Hepatocyte (in vitro differentiated cells): ENCODE results near the gene FBXO42. TPM values are rescaled to one million over a fixed set of nuclear protein-coding genes. Genes with fewer than 3 reads are reported as not detected.

ENCODE experiments used
- DNase-seq: peaks from one replicate; pipeline ENCODE4 v3.0.0-alpha.2; 2016; ENCODE audit warnings: low spot score
- H2AFZ ChIP-seq: fragments of 200-600 bp; sonication (generic); 2 replicates; pipeline ENCODE4 v1.6.0; 2016; ENCODE audit warnings: antibody characterized with exemption, mild to moderate bottlenecking
- H3K27ac ChIP-seq: fragments of 200-600 bp; sonication (generic); 2 replicates; pipeline ENCODE4 v1.5.1; 2016; ENCODE audit warnings: mild to moderate bottlenecking
- H3K27me3 ChIP-seq: fragments of 200-600 bp; sonication (generic); 2 replicates; pipeline ENCODE4 v1.6.1; 2016
- H3K36me3 ChIP-seq: fragments of 200-600 bp; sonication (generic); replicated peaks from 2 replicates; pipeline ENCODE4 v1.5.1; 2016; ENCODE audit warnings: low read depth; ENCODE audit not compliant: insufficient read depth
- H3K4me1 ChIP-seq: fragments of 200-600 bp; sonication (generic); 2 replicates; pipeline ENCODE4 v1.5.1; 2016; ENCODE audit warnings: mild to moderate bottlenecking, moderate library complexity; ENCODE audit not compliant: insufficient read depth
- H3K4me2 ChIP-seq: fragments of 200-600 bp; sonication (generic); 2 replicates; pipeline ENCODE4 v1.6.0; 2016
- H3K4me3 ChIP-seq: fragments of 200-600 bp; sonication (generic); 2 replicates; pipeline ENCODE4 v1.5.1; 2016; ENCODE audit warnings: mild to moderate bottlenecking
- H3K79me2 ChIP-seq: fragments of 200-600 bp; sonication (generic); 2 replicates; pipeline ENCODE4 v1.6.0; 2017; ENCODE audit warnings: mild to moderate bottlenecking
- H3K9me2 ChIP-seq: fragments of 200-600 bp; sonication (generic); replicated peaks from 2 replicates; pipeline ENCODE4 v1.6.0; 2017; ENCODE audit warnings: mild to moderate bottlenecking; ENCODE audit not compliant: insufficient read depth
- H3K9me3 ChIP-seq: fragments of 200-600 bp; sonication (generic); 2 replicates; pipeline ENCODE4 v1.5.1; 2016; ENCODE audit warnings: low read depth, mild to moderate bottlenecking
- H4K20me1 ChIP-seq: fragments of 200-600 bp; sonication (generic); 2 replicates; pipeline ENCODE4 v1.6.0; 2016; ENCODE audit warnings: mild to moderate bottlenecking; ENCODE audit not compliant: insufficient read depth, poor library complexity, severe bottlenecking
- CTCF ChIP-seq: fragments of 200-600 bp; sonication (generic); IDR thresholded peaks from 2 replicates; pipeline ENCODE4 v1.5.1; 2016; ENCODE audit warnings: antibody characterized with exemption, mild to moderate bottlenecking; ENCODE audit not compliant: poor library complexity
- EZH2 ChIP-seq: fragments of 200-600 bp; sonication (generic); IDR thresholded peaks from 2 replicates; pipeline ENCODE4 v1.6.1; 2016; ENCODE audit warnings: antibody characterized with exemption, mild to moderate bottlenecking, borderline replicate concordance
- EZH2phosphoT487 ChIP-seq: fragments of 200-600 bp; sonication (generic); IDR thresholded peaks from one replicate; pipeline ENCODE4 v1.6.1; 2018; ENCODE audit warnings: antibody characterized with exemption, mild to moderate bottlenecking, low read depth, moderate library complexity; ENCODE audit not compliant: unreplicated experiment, severe bottlenecking
- WGBS: methylation state at CpG from one replicate; pipeline ENCODE4 v1.1.6; 2016; ENCODE audit warnings: low lambda C conversion rate; ENCODE audit errors: missing lambda C conversion rate; 5-methylcytosine and 5-hydroxymethylcytosine counted together
- polyA plus RNA-seq: library from polyadenylated mRNA; unstranded; fragments of >200 nt; fragmentation: Nextera tagmentation; extraction: Ambion mirVana; gene quantifications from 2 replicates; pipeline ENCODE4 v1.2.1, GENCODE V29; 2016
- total RNA-seq: library from RNA; depleted of rRNA; stranded (reverse); fragments of >200 nt; gene quantifications from 2 replicates; pipeline ENCODE4 v1.2.3, GENCODE V29; 2014

The FBXO42 gene
- total and polyA plus RNA-seq, 2 experiments from 2014 or later, result 19.5 to 21.1 TPM

GRCh38 chr1:16354619-16355018 lies 2.3 kb upstream of the FBXO42 start:
- Histone ChIP-seq H3K4me1 (peaks cover 16% of the 10 kb centered on the region), H3K27ac (no peak overlapping the region), H3K27me3 (no peaks in the 10 kb centered on the region), H2AFZ (no peak overlapping the region), H4K20me1 (peaks cover 17% of the 10 kb centered on the region), H3K36me3 (no peaks in the 10 kb centered on the region), H3K9me3 (no peaks in the 10 kb centered on the region), H3K4me3 (no peak overlapping the region), H3K79me2 (peaks cover 26% of the 10 kb centered on the region), H3K4me2 (no peak overlapping the region), H3K9me2 (no peaks in the 10 kb centered on the region)
- no peak for DNase-seq
- 88% methylated on average over 2 of the region's 2 CpGs for WGBS
- no peak for TF ChIP-seq EZH2
- TF ChIP-seq EZH2phosphoT487, result no peak
- no peak for TF ChIP-seq CTCF

DNA sequence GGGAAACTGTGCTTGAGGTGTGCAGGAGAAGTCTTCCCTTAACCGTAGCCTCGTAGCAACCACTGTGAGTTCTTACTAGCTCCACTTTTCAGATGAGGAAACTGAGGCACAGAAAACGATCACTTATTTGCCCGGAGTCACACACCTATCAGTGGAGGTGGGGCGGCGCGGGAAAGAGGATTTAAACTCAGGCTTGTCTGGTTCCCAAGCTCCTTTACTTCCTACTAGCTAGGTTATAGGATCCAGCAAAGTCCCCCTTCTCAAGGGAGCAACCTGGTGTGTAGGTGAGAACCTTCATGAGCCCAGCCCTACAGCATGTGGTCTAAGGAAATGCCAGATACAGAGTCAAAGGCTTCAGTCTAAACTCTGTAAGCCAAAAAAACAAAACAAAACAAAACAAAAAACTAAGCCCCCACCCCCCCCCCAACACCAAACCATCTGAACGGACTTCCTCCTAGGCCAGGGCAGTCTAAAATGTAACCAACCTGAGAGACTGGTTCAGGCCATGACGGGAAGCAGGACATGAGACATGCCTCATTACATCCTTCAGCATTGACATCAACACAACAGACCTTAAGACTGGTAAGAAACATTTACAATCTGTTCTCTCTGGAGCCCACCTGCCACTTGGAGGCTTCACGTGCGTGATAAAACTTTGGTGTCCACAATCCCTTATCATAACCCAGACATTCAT lies 709 bp upstream of the FBXO42 start:
- peak; percentile 11 for DNase-seq
- Histone ChIP-seq H3K27me3 (no peaks in the 10 kb centered on the region), H4K20me1 (peaks cover 33% of the 10 kb centered on the region), H3K36me3 (no peaks in the 10 kb centered on the region), H2AFZ (peak overlapping the region; percentile 92), H3K9me3 (no peaks in the 10 kb centered on the region), H3K9me2 (no peaks in the 10 kb centered on the region), H3K79me2 (peaks cover 42% of the 10 kb centered on the region), H3K4me2 (peak overlapping the region; percentile 84), H3K4me1 (peaks cover 24% of the 10 kb centered on the region), H3K4me3 (no peak overlapping the region), H3K27ac (peak overlapping the region; percentile 93)
- no peak for TF ChIP-seq EZH2phosphoT487
- no peak for TF ChIP-seq CTCF
- no peak for TF ChIP-seq EZH2
- 69% methylated on average over 11 of the region's 11 CpGs for WGBS

GRCh38 chr1:16351456-16351993 lies 755 bp downstream of the FBXO42 start:
- Histone ChIP-seq H3K36me3 (no peaks in the 10 kb centered on the region), H3K27ac (peak overlapping the region; percentile 93), H3K4me1 (peaks cover 24% of the 10 kb centered on the region), H4K20me1 (peaks cover 43% of the 10 kb centered on the region), H3K27me3 (no peaks in the 10 kb centered on the region), H3K4me3 (peak overlapping the region; percentile 81), H3K79me2 (peaks cover 56% of the 10 kb centered on the region), H3K4me2 (peak overlapping the region; percentile 84), H3K9me2 (no peaks in the 10 kb centered on the region), H2AFZ (peak overlapping the region; percentile 62), H3K9me3 (no peaks in the 10 kb centered on the region)
- peak; percentile 31 for DNase-seq
- no peak for TF ChIP-seq EZH2phosphoT487
- TF ChIP-seq CTCF, result no peak
- TF ChIP-seq EZH2, result no peak
- WGBS, result under 1% methylated on average over 20 of the region's 20 CpGs
